ENCODE results near the gene MYBPHL. TPM values are rescaled to one million over a fixed set of nuclear protein-coding genes. Genes with fewer than 3 reads are reported as not detected.

MYBPHL gene, protein sequence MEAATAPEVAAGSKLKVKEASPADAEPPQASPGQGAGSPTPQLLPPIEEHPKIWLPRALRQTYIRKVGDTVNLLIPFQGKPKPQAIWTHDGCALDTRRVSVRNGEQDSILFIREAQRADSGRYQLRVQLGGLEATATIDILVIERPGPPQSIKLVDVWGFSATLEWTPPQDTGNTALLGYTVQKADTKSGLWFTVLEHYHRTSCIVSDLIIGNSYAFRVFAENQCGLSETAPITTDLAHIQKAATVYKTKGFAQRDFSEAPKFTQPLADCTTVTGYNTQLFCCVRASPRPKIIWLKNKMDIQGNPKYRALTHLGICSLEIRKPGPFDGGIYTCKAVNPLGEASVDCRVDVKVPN
- not detected in 2 replicates for total RNA-seq

DNA sequence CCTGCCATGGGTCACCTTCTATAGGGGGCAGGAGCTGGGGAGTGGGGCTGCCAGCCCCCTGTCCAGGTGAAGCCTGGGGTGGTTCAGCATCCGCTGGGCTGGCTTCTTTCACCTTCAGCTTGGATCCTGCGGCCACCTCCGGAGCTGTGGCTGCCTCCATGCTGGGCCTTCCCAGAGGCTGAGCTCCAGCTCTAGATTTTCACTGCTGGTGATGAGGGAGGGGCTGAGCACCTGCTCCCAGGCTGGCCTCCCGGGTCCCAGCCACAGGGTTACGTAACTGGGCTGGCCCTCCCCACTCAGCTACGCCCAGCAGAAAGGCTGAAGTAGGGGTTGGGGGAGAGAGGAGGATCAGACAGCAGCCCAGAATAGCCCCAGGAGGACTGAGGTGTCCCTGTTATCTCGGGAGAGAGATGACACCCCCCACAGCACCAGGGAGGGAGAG lies at the start of gene MYBPHL:
TSS of gene MYBPHL (minus strand) at position 180 of the 442 bp plus-strand sequence. CDS start at position 160, 20 bp downstream.
- no peak for DNase-seq (ENCODE audit: low spot score)
- Mint-ChIP-seq H3K27me3 (ENCODE audit: insufficient read depth) (peaks cover 16% of the 10 kb centered on the region), H3K4me3 (no peak within 1 kb of the TSS), H3K36me3 (ENCODE audit: low read depth) (no peaks in the 10 kb centered on the region), H3K9me3 (no peaks in the 10 kb centered on the region), H3K4me1 (ENCODE audit: low read depth) (no peaks in the 10 kb centered on the region), H3K27ac (no peak within 1 kb of the TSS)
- intact Hi-C loops (cut with micrococcal nuclease) = no loop called here

DNA sequence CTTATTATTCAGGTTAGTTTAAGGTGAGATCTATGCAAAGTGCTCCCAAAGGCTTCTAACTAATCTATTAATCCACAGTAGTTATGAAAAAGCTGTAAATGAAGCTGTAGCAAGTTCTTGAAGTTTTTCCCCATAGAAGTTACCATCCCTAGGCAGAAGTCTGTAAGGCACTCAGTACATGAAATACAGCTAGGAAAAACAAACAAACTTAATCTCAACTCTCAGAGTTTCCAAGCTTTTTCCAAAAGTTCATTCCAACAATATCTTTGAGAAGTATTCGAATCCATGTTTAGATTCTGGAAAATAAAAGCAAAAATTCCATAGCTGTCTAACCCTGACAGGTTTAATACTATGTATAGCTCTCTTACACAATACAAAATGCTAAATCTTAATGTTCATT lies 49.7 kb upstream of the MYBPHL start:
- H3K27me3 Mint-ChIP-seq (ENCODE audit: insufficient read depth) = peaks cover 31% of the 10 kb centered on the region
- peaks cover 11% of the 10 kb centered on the region for H3K4me1 Mint-ChIP-seq (ENCODE audit: low read depth)
- H3K27ac Mint-ChIP-seq = no peak overlapping the region
- no peaks in the 10 kb centered on the region for H3K9me3 Mint-ChIP-seq
- H3K36me3 Mint-ChIP-seq (ENCODE audit: low read depth) = no peaks in the 10 kb centered on the region
- DNase-seq (ENCODE audit: low spot score) = no peak
- intact Hi-C loops (cut with micrococcal nuclease) = no loop called here
- H3K4me3 Mint-ChIP-seq = no peak overlapping the region

DNA sequence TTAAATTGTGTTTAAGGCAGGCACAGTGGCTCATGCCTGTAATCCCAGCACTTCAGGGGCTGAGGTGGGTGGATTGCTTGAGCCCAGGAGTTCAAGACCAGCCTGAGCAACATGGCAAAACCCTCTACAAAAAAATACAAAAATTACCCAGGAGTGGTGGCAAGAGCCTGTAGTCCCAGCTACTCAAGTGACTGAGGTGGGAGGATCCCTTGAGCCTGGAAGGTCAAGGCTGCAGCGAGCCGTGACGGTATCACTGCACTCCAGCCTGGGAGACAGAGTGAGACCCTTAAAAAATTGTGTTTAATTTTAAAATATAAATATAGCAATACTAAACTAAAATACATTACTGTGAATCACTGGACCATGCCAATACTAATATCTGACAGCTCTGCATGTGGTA lies 48.1 kb upstream of the MYBPHL start:
- Mint-ChIP-seq H3K27ac (no peak overlapping the region), H3K4me1 (ENCODE audit: low read depth) (peaks cover 11% of the 10 kb centered on the region), H3K36me3 (ENCODE audit: low read depth) (no peaks in the 10 kb centered on the region), H3K27me3 (ENCODE audit: insufficient read depth) (peaks cover 24% of the 10 kb centered on the region), H3K4me3 (no peak overlapping the region), H3K9me3 (no peaks in the 10 kb centered on the region)
- no peak for DNase-seq (ENCODE audit: low spot score)
- intact Hi-C loops (cut with micrococcal nuclease) = no loop called here

DNA sequence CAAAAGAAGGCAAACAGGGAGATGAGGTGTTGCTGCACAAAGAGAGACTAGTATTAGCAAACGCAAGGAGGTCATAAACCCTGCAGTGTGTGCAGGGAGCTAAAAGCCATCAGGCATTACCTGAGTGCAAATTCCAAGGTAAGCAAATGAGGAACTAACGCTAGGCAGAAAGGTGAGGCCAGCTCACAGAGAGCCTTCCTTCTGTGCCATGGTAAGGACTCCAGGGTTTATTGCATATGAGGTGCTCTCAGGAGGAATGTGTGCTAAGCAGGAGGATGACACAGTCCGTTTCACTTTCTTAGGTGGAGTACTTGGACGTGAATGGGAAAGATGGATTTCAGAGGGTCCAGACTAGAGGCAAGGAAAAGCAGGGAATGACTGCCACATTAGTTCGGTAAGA lies 44.6 kb upstream of the MYBPHL start:
- H3K27ac Mint-ChIP-seq = no peak overlapping the region
- peaks cover 18% of the 10 kb centered on the region for H3K4me1 Mint-ChIP-seq (ENCODE audit: low read depth)
- intact Hi-C loops (cut with micrococcal nuclease) = no loop called here
- DNase-seq (ENCODE audit: low spot score) = no peak
- H3K27me3 Mint-ChIP-seq (ENCODE audit: insufficient read depth) = peaks cover 18% of the 10 kb centered on the region
- H3K36me3 Mint-ChIP-seq (ENCODE audit: low read depth) = no peaks in the 10 kb centered on the region
- no peaks in the 10 kb centered on the region for H3K9me3 Mint-ChIP-seq
- no peak overlapping the region for H3K4me3 Mint-ChIP-seq

DNA sequence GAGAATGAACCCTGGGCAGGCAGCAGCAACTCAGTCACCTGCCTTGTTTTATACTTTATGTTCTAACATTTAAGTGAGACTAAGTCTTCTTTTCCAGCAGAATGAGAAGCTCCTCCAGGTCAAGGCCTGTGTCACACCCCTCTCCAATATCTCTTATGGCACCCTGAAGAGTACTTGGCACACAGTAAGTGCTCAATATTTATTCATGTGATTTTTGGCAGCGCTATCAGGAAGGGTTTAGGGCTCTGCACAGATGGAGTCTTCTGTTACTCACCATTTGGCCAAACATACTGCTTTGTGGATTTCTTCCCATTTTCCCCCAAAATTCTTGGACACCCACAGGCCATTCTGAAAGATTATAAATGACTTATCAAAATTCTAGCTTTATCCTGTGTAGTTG lies 43.8 kb upstream of the MYBPHL start:
- Mint-ChIP-seq H3K4me1 (ENCODE audit: low read depth) (peaks cover 18% of the 10 kb centered on the region), H3K9me3 (no peaks in the 10 kb centered on the region), H3K4me3 (no peak overlapping the region), H3K27me3 (ENCODE audit: insufficient read depth) (peaks cover 13% of the 10 kb centered on the region), H3K27ac (no peak overlapping the region), H3K36me3 (ENCODE audit: low read depth) (no peaks in the 10 kb centered on the region)
- intact Hi-C loops (cut with micrococcal nuclease) = no loop called here
- no peak for DNase-seq (ENCODE audit: low spot score)

- no peaks in the 10 kb centered on the region for H3K36me3 Mint-ChIP-seq (ENCODE audit: low read depth)
- intact Hi-C loops (cut with micrococcal nuclease) = no loop called here
- H3K27ac Mint-ChIP-seq = no peak overlapping the region
Observed at GRCh38 chr1:109350182-109350581, 43.4 kb upstream of the MYBPHL start.

DNA sequence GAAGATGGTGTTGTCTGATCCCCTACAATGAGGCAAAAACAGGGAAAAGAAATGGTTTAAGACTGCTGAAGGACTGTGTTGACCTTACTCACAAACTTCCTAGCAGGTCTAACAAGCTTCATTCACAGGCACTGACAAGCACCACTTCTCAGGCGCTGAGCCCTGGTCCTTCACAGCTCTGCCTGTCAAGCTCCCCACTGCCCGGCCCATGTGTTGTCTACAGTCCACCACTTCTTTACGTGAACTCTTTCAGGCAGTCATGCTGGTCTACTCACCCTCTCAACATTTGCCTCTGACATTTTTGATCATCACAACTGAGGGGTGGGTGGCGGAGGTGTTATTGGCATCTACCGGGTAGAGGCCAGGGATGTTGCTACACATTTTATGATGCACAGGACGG lies 40.7 kb upstream of the MYBPHL start:
- intact Hi-C loops (cut with micrococcal nuclease) = no loop called here
- peaks cover 7% of the 10 kb centered on the region for H3K4me1 Mint-ChIP-seq (ENCODE audit: low read depth)
- DNase-seq (ENCODE audit: low spot score) = no peak
- H3K27ac Mint-ChIP-seq = no peak overlapping the region
- H3K36me3 Mint-ChIP-seq (ENCODE audit: low read depth) = no peaks in the 10 kb centered on the region
- peaks cover 11% of the 10 kb centered on the region for H3K27me3 Mint-ChIP-seq (ENCODE audit: insufficient read depth)
- H3K9me3 Mint-ChIP-seq = no peaks in the 10 kb centered on the region
- H3K4me3 Mint-ChIP-seq = no peak overlapping the region

More at GRCh38 chr1:109350182-109350581, 43.4 kb upstream of the MYBPHL start:
- Mint-ChIP-seq H3K9me3 (no peaks in the 10 kb centered on the region), H3K27me3 (ENCODE audit: insufficient read depth) (peaks cover 13% of the 10 kb centered on the region), H3K4me3 (no peak overlapping the region), H3K4me1 (ENCODE audit: low read depth) (peaks cover 18% of the 10 kb centered on the region)
- no peak for DNase-seq (ENCODE audit: low spot score)

GRCh38 chr1:109341944-109342930 lies 35.4 kb upstream of the MYBPHL start:
- peaks cover 6% of the 10 kb centered on the region for H3K4me1 Mint-ChIP-seq (ENCODE audit: low read depth)
- no peaks in the 10 kb centered on the region for H3K9me3 Mint-ChIP-seq
- DNase-seq (ENCODE audit: low spot score) = no peak
- H3K27ac Mint-ChIP-seq = no peak overlapping the region
- intact Hi-C loops (cut with micrococcal nuclease) = no loop called here
- no peak overlapping the region for H3K4me3 Mint-ChIP-seq
- H3K36me3 Mint-ChIP-seq (ENCODE audit: low read depth) = no peaks in the 10 kb centered on the region
- H3K27me3 Mint-ChIP-seq (ENCODE audit: insufficient read depth) = peaks cover 11% of the 10 kb centered on the region

- no peaks in the 10 kb centered on the region for H3K36me3 Mint-ChIP-seq (ENCODE audit: low read depth)
- H3K27ac Mint-ChIP-seq = no peak overlapping the region
- H3K27me3 Mint-ChIP-seq (ENCODE audit: insufficient read depth) = peaks cover 7% of the 10 kb centered on the region
- H3K4me1 Mint-ChIP-seq (ENCODE audit: low read depth) = no peaks in the 10 kb centered on the region
- no peaks in the 10 kb centered on the region for H3K9me3 Mint-ChIP-seq
- H3K4me3 Mint-ChIP-seq = no peak overlapping the region
- intact Hi-C loops (cut with micrococcal nuclease) = no loop called here
- DNase-seq (ENCODE audit: low spot score) = no peak
Observed at GRCh38 chr1:109338608-109339007, 31.8 kb upstream of the MYBPHL start.

- peaks cover 4% of the 10 kb centered on the region for H3K27me3 Mint-ChIP-seq (ENCODE audit: insufficient read depth)
- no peaks in the 10 kb centered on the region for H3K36me3 Mint-ChIP-seq (ENCODE audit: low read depth)
- H3K9me3 Mint-ChIP-seq = no peaks in the 10 kb centered on the region
- intact Hi-C loops (cut with micrococcal nuclease) = no loop called here
- H3K4me3 Mint-ChIP-seq = no peak overlapping the region
- H3K4me1 Mint-ChIP-seq (ENCODE audit: low read depth) = no peaks in the 10 kb centered on the region
- DNase-seq (ENCODE audit: low spot score) = no peak
- H3K27ac Mint-ChIP-seq = no peak overlapping the region
Observed at GRCh38 chr1:109338091-109338490, 31.3 kb upstream of the MYBPHL start.

DNA sequence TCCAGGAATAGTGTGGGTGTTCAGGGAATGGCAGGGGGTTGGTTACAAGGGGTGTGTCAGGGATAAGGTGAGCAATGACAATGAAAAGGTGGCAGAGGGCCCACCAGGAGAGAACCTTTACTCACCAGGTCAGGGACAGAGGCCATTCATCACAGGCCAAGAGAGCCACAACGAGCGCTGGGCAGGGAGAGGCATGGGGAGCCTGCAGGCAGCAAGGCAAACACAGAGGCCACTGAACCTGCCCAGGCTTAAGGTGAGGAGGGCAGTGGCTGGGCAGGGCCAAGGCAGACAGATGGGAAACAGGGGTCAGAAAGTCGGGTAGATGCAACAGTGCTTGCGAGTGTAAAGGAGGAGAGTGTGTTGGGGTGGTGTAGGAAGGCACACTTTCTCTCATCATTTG lies 28.3 kb upstream of the MYBPHL start:
- H3K4me3 Mint-ChIP-seq = no peak overlapping the region
- H3K27ac Mint-ChIP-seq = no peak overlapping the region
- no peaks in the 10 kb centered on the region for H3K4me1 Mint-ChIP-seq (ENCODE audit: low read depth)
- H3K9me3 Mint-ChIP-seq = peaks cover 15% of the 10 kb centered on the region
- peaks cover 2% of the 10 kb centered on the region for H3K36me3 Mint-ChIP-seq (ENCODE audit: low read depth)
- no peak for DNase-seq (ENCODE audit: low spot score)
- peaks cover 5% of the 10 kb centered on the region for H3K27me3 Mint-ChIP-seq (ENCODE audit: insufficient read depth)
- intact Hi-C loops (cut with micrococcal nuclease) = no loop called here

GRCh38 chr1:109331113-109331512 lies 24.3 kb upstream of the MYBPHL start:
- Mint-ChIP-seq H3K36me3 (ENCODE audit: low read depth) (peaks cover 2% of the 10 kb centered on the region), H3K4me1 (ENCODE audit: low read depth) (no peaks in the 10 kb centered on the region), H3K4me3 (no peak overlapping the region), H3K27me3 (ENCODE audit: insufficient read depth) (peaks cover 5% of the 10 kb centered on the region), H3K9me3 (peaks cover 19% of the 10 kb centered on the region), H3K27ac (no peak overlapping the region)
- intact Hi-C loops (cut with micrococcal nuclease) = no loop called here
- no peak for DNase-seq (ENCODE audit: low spot score)

DNA sequence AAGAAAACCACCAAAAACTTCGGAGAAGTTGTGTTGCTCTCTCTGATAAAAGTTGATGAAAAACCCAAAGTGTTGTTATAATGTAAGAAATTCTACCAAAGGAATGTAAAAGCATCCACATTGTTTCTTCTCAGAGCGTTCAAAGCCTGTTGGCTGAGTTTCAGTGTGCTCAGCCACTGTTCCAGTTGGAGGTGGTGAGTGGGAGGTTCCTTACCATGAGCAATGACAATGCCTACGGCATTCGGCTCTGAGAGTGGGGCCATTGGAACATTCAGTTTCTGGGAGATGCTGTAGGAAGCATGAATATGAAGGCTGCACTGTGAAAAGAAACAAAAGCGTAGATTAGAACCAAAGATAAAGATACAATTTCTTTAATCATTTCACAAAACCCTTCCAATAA lies 20.5 kb upstream of the MYBPHL start:
- Mint-ChIP-seq H3K4me3 (no peak overlapping the region), H3K27me3 (ENCODE audit: insufficient read depth) (peaks cover 9% of the 10 kb centered on the region), H3K36me3 (ENCODE audit: low read depth) (peaks cover 2% of the 10 kb centered on the region), H3K9me3 (peaks cover 19% of the 10 kb centered on the region), H3K4me1 (ENCODE audit: low read depth) (no peaks in the 10 kb centered on the region), H3K27ac (no peak overlapping the region)
- DNase-seq (ENCODE audit: low spot score) = no peak
- intact Hi-C loops (cut with micrococcal nuclease) = no loop called here

All from activated T-helper 1 cell treated with anti-CD3 and anti-CD28 coated beads, Interleukin-12 subunit alpha, Interleukin-12 subunit beta, Interleukin-2, Interleukin-4 antibody, amounts not matched to agents 30 ng/mL and 10 ng/mL and 1 ng/mL, durations not matched to agents 14 hours and 24 hours and 36 hours (primary cell).